Activated T-helper 2 cell treated with anti-CD3 and anti-CD28 coated beads, Interferon-gamma antibody, Interleukin-2, Interleukin-4, amounts not matched to agents 10 μg/mL and 5 μg/mL and 100 μg/mL, durations not matched to agents 14 hours and 24 hours and 36 hours (primary cell): ENCODE results near the gene CLCC1. TPM values are rescaled to one million over a fixed set of nuclear protein-coding genes. Genes with fewer than 3 reads are reported as not detected.

ENCODE experiments used
- total RNA-seq: library from RNA; stranded (reverse); gene quantifications from 2 replicates; pipeline ENCODE4 v1.2.3, GENCODE V29; 2022

CLCC1 gene
- total RNA-seq, 1 donor from 2014 or later: 21.8 TPM

Other genes starting within 250 kb of the CLCC1 start
- gene STXBP3, start 216.8 kb downstream of the CLCC1 start, total RNA-seq: 46.5 and 51.7 TPM in 2 replicates
- not detected in 2 replicates for gene AKNAD1, start 106.4 kb downstream of the CLCC1 start, total RNA-seq
- 14.2 and 15.4 TPM in 2 replicates for gene GPSM2, start 86.5 kb downstream of the CLCC1 start, total RNA-seq
- 10.4 and 11.1 TPM in 2 replicates for gene WDR47, start 78.6 kb upstream of the CLCC1 start, total RNA-seq
- 21.6 and 25.0 TPM in 2 replicates for gene TAF13, start 112.5 kb upstream of the CLCC1 start, total RNA-seq
- gene TMEM167B, start 127.3 kb upstream of the CLCC1 start, total RNA-seq: 27.4 and 29.9 TPM in 2 replicates
- gene ELAPOR1, start 150.6 kb upstream of the CLCC1 start, total RNA-seq: 17.5 and 19.7 TPM in 2 replicates